HepG2 (cell line): ENCODE measurements around the gene GLYR1. TPM values are rescaled to one million over a fixed set of nuclear protein-coding genes. Genes with fewer than 3 reads are reported as not detected.

ENCODE experiments used
- ARNT2 ChIP-seq: sonication (generic); formaldehyde crosslinking; IDR thresholded peaks from 2 replicates; pipeline ENCODE4 v1.8.0; 2022; ENCODE audit warnings: mild to moderate bottlenecking, low read depth, missing genetic modification reagents, moderate library complexity
- BCL6 ChIP-seq: IDR thresholded peaks from 2 replicates; pipeline ENCODE4 v1.6.1; 2016; ENCODE audit warnings: missing genetic modification reagents, missing compliant biosample characterization
- ELF1 ChIP-seq: sonication (generic); formaldehyde crosslinking; IDR thresholded peaks from 2 replicates; pipeline ENCODE4 v1.4.0; 2020; ENCODE audit warnings: missing genetic modification reagents
- ELF4 ChIP-seq: sonication (generic); formaldehyde crosslinking; IDR thresholded peaks from 2 replicates; pipeline ENCODE4 v1.5.0; 2020; ENCODE audit warnings: missing genetic modification reagents, mild to moderate bottlenecking, moderate library complexity, borderline replicate concordance
- FOXM1 ChIP-seq: sonication (generic); formaldehyde crosslinking; IDR thresholded peaks from 2 replicates; pipeline ENCODE4 v1.5.0; 2020; ENCODE audit warnings: missing genetic modification reagents
- GABPA ChIP-seq, 2 experiments: IDR thresholded peaks; 2 replicates each; pipeline ENCODE4 v1.6.1; 2011 to 2016; ENCODE audit warnings: low read depth in 2 of 2, low read length in 1 of 2, missing biosample characterization in 1 of 2, missing genetic modification characterization in 1 of 2
- JUND ChIP-seq: sonication (generic); formaldehyde crosslinking; IDR thresholded peaks from 2 replicates; pipeline ENCODE4 v1.8.0; 2022; ENCODE audit warnings: mild to moderate bottlenecking, missing genetic modification reagents
- NFYB ChIP-seq: sonication (generic); formaldehyde crosslinking; IDR thresholded peaks from 2 replicates; pipeline ENCODE4 v1.4.0; 2020; ENCODE audit warnings: missing genetic modification reagents
- REL ChIP-seq: sonication (generic); formaldehyde crosslinking; conservative IDR thresholded peaks from 2 replicates; pipeline ENCODE4 v1.8.0; 2022; ENCODE audit warnings: mild to moderate bottlenecking, missing genetic modification reagents, moderate library complexity
- RFX5 ChIP-seq: IDR thresholded peaks from 2 replicates; pipeline ENCODE4 v1.6.1; 2011; ENCODE audit warnings: low read depth, low read length, improper control_type of control experiment
- ZFX ChIP-seq: sonication (generic); formaldehyde crosslinking; IDR thresholded peaks from 2 replicates; pipeline ENCODE4 v1.4.0; 2020; ENCODE audit warnings: mild to moderate bottlenecking, low read depth, missing genetic modification reagents, moderate library complexity
- ZNF235 ChIP-seq: sonication (generic); formaldehyde crosslinking; IDR thresholded peaks from 2 replicates; pipeline ENCODE4 v1.8.1; 2023; ENCODE audit warnings: mild to moderate bottlenecking, missing genetic modification reagents, borderline replicate concordance
- ZNF331 ChIP-seq: sonication (generic); formaldehyde crosslinking; IDR thresholded peaks from 2 replicates; pipeline ENCODE4 v1.4.0; 2020; ENCODE audit warnings: missing genetic modification reagents
- ZNF501 ChIP-seq: sonication (generic); formaldehyde crosslinking; IDR thresholded peaks from 2 replicates; pipeline ENCODE4 v1.5.1; 2020; ENCODE audit warnings: mild to moderate bottlenecking, moderate library complexity, missing genetic modification reagents
- ZNF562 ChIP-seq: sonication (generic); formaldehyde crosslinking; IDR thresholded peaks from 2 replicates; pipeline ENCODE4 v1.8.0; 2022; ENCODE audit warnings: missing genetic modification reagents, borderline replicate concordance
- ZNF746 ChIP-seq: sonication (generic); formaldehyde crosslinking; IDR thresholded peaks from 2 replicates; pipeline ENCODE4 v1.8.0; 2022; ENCODE audit warnings: mild to moderate bottlenecking, missing genetic modification reagents
- ZNF749 ChIP-seq: sonication (generic); formaldehyde crosslinking; IDR thresholded peaks from 2 replicates; pipeline ENCODE4 v1.8.0; 2022; ENCODE audit warnings: mild to moderate bottlenecking, missing genetic modification reagents, moderate library complexity, borderline replicate concordance
- polyA plus RNA-seq, 8 experiments: library from polyadenylated mRNA; depleted of rRNA in 3 of 8; stranded (reverse) in 7 of 8; unstranded in 1 of 8; fragments of >200 nt; fragmentation: Illumina TruSeq in 4 of 8; extraction: Trizol in 4 of 8; gene quantifications; 2 replicates each; pipeline versions ENCODE4 v1.2.1 to v1.2.3, GENCODE V29; 2011 to 2016; ENCODE audit warnings: low read depth in 4 of 8, missing spikeins in 1 of 8, mixed read lengths in 1 of 8; ENCODE audit not compliant: insufficient read depth in 1 of 8
- total RNA-seq, 5 experiments: library from RNA; depleted of rRNA; stranded (reverse); fragments of >200 nt; fragmentation: Illumina TruSeq; extraction: Trizol; gene quantifications; 2 replicates each; pipeline ENCODE4 v1.2.3, GENCODE V29; 2016; ENCODE audit warnings: low read depth in 1 of 5
- TF ChIP-seq, protein P1 (sequence below): sonication (generic); formaldehyde crosslinking; IDR thresholded peaks from 2 replicates; pipeline ENCODE4 v1.8.0; 2022; ENCODE audit warnings: missing genetic modification reagents, low read depth, mild to moderate bottlenecking, borderline replicate concordance
- TF ChIP-seq, protein P2 (sequence below), 2 experiments: sonication (generic) in 1 of 2; formaldehyde crosslinking in 1 of 2; IDR thresholded peaks; 2 replicates each; pipeline versions ENCODE4 v1.4.0 to v1.6.1; 2018 to 2020; ENCODE audit warnings: missing genetic modification reagents in 2 of 2, borderline replicate concordance in 1 of 2, low read depth in 1 of 2, mild to moderate bottlenecking in 1 of 2, missing biosample characterization in 1 of 2
- TF ChIP-seq, protein P3 (sequence below): sonication (generic); formaldehyde crosslinking; IDR thresholded peaks from 2 replicates; pipeline ENCODE4 v1.4.0; 2020; ENCODE audit warnings: missing genetic modification reagents
- TF ChIP-seq, protein P4 (sequence below): sonication (generic); formaldehyde crosslinking; IDR thresholded peaks from 2 replicates; pipeline ENCODE4 v1.4.0; 2020; ENCODE audit warnings: mild to moderate bottlenecking, missing genetic modification reagents
- TF ChIP-seq, protein P5 (sequence below): IDR thresholded peaks from 2 replicates; pipeline ENCODE4 v1.6.1; 2016; ENCODE audit warnings: low read depth, borderline replicate concordance
- TF ChIP-seq, protein P6 (sequence below): sonication (generic); formaldehyde crosslinking; IDR thresholded peaks from 2 replicates; pipeline ENCODE4 v1.5.0; 2020; ENCODE audit warnings: missing genetic modification reagents
- TF ChIP-seq, protein P7 (sequence below): conservative IDR thresholded peaks from 2 replicates; pipeline ENCODE4 v1.6.1; 2018; ENCODE audit warnings: missing genetic modification reagents

Gene GLYR1
- total and polyA plus RNA-seq, 2 of the 13 experiments (the other 11 are each of a cell fraction or from before 2014, with no cell fraction given): 28.3 to 48.7 TPM

DNA sequence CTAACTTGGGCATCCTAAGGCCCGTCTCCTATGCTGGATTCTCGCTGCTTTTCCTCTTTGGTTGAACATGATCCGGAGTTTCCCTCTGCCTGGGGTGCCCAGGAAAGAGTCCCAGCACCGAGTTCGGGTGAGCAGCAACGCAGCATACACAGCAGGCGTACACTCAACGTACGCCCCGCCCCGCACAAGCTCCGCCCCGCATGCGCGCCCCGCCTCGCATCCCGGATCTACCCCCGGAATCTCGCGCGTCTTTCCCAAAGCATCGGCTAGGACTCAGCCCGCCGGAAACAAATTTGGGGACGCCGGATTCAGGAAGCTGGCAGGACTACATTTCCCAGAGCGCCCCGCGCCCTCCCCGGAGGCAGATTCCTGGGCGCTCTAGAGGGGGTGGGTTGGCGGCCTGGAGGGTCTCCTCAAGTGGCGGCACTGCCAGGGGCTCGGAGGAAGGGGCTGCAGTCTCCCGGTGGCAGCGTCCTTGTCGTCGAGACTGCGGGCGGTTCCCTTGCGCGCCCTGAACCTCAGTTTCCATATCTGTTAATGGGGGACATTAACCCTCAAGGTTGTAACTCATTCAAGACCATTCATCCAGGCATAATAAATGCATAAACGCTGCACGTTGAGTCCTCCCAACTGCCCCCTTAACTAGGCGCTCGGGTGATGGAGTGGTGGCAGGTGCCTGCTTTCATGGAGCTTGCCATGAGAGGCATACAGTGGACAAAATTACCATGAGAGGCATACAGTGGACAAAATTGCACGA lies 78.4 kb downstream of the GLYR1 start (continued):
- TF ChIP-seq BCL6 (CRISPR knock-in tag) (no peak), RFX5 (no peak), ZNF746 (CRISPR knock-in tag) (no peak), GABPA (IDR thresholded peaks at IDR 0.05; ENCODE audit: low read depth, low read length) (peak; percentile 74), GABPA (CRISPR knock-in tag; IDR thresholded peaks at IDR 0.05; ENCODE audit: low read depth) (peak; percentile 94), ELF1 (CRISPR knock-in tag) (peak; percentile 97), ELF4 (CRISPR knock-in tag) (peak; percentile 73; the same call in 1 of the 2 replicates), JUND (peak; percentile 32; the same call in 1 of the 2 replicates), ZNF235 (peak; percentile 76; the same call in 1 of the 2 replicates), ZNF562 (CRISPR knock-in tag) (no peak), ZNF749 (no peak), FOXM1 (no peak), ZFX (CRISPR knock-in tag) (peak; percentile 66), ZNF501 (CRISPR knock-in tag) (peak; percentile 81), NFYB (CRISPR knock-in tag) (peak; percentile 16; the same call in 1 of the 2 replicates), REL (no peak), ARNT2 (CRISPR knock-in tag) (no peak), ZNF331 (CRISPR knock-in tag) (no peak; the same call in 1 of the 2 replicates)
- TF ChIP-seq, protein P1, sequence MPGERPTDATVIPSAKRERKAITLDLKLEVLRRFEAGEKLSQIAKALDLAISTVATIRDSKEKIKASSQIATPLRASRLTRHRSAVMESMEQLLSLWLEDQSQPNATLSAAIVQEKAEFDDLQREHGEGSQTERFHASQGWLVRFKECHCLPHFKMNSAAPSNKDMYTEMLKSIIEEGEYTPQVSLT (CRISPR knock-in tag): no peak
- TF ChIP-seq, protein P2, sequence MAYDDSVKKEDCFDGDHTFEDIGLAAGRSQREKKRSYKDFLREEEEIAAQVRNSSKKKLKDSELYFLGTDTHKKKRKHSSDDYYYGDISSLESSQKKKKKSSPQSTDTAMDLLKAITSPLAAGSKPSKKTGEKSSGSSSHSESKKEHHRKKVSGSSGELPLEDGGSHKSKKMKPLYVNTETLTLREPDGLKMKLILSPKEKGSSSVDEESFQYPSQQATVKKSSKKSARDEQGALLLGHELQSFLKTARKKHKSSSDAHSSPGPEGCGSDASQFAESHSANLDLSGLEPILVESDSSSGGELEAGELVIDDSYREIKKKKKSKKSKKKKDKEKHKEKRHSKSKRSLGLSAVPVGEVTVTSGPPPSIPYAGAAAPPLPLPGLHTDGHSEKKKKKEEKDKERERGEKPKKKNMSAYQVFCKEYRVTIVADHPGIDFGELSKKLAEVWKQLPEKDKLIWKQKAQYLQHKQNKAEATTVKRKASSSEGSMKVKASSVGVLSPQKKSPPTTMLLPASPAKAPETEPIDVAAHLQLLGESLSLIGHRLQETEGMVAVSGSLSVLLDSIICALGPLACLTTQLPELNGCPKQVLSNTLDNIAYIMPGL (CRISPR knock-in tag; IDR thresholded peaks at IDR 0.05; ENCODE audit: borderline replicate concordance in 1 of 2, low read depth in 1 of 2): peak in 1 of 2 experiments; percentile 54; a peak in 2 of 4 replicates
- TF ChIP-seq, protein P3, sequence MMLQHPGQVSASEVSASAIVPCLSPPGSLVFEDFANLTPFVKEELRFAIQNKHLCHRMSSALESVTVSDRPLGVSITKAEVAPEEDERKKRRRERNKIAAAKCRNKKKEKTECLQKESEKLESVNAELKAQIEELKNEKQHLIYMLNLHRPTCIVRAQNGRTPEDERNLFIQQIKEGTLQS: no peak
- TF ChIP-seq, protein P4, sequence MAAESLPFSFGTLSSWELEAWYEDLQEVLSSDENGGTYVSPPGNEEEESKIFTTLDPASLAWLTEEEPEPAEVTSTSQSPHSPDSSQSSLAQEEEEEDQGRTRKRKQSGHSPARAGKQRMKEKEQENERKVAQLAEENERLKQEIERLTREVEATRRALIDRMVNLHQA: no peak
- TF ChIP-seq, protein P5, sequence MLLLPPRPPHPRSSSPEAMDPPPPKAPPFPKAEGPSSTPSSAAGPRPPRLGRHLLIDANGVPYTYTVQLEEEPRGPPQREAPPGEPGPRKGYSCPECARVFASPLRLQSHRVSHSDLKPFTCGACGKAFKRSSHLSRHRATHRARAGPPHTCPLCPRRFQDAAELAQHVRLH (CRISPR knock-in tag): peak; percentile 30; the same call in 1 of the 2 replicates
- TF ChIP-seq, protein P6, sequence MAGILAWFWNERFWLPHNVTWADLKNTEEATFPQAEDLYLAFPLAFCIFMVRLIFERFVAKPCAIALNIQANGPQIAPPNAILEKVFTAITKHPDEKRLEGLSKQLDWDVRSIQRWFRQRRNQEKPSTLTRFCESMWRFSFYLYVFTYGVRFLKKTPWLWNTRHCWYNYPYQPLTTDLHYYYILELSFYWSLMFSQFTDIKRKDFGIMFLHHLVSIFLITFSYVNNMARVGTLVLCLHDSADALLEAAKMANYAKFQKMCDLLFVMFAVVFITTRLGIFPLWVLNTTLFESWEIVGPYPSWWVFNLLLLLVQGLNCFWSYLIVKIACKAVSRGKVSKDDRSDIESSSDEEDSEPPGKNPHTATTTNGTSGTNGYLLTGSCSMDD (CRISPR knock-in tag): no peak
- TF ChIP-seq, protein P7, sequence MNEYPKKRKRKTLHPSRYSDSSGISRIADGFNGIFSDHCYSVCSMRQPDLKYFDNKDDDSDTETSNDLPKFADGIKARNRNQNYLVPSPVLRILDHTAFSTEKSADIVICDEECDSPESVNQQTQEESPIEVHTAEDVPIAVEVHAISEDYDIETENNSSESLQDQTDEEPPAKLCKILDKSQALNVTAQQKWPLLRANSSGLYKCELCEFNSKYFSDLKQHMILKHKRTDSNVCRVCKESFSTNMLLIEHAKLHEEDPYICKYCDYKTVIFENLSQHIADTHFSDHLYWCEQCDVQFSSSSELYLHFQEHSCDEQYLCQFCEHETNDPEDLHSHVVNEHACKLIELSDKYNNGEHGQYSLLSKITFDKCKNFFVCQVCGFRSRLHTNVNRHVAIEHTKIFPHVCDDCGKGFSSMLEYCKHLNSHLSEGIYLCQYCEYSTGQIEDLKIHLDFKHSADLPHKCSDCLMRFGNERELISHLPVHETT (CRISPR knock-in tag): no peak; the same call in 1 of the 2 replicates
